Heart right ventricle (tissue), 16 donors: ENCODE data around the gene SNRNP40. TPM values are rescaled to one million over a fixed set of nuclear protein-coding genes. Genes with fewer than 3 reads are reported as not detected.

Experiments
- ATAC-seq, 8 donors: fragments of 200-7000 bp; cut with Tn5 transposase; one replicate each; pipeline ENCODE4 v1.9.1; 2020; ENCODE audit warnings: mild to moderate bottlenecking in 8 of 8, moderate library complexity in 8 of 8, moderate number of reproducible peaks in 1 of 8
- DNase-seq, 2 donors: peaks; one replicate each; pipeline ENCODE4 v3.0.0-alpha.2; 2020
- H3K27ac ChIP-seq, 10 donors: fragments of 200-600 bp; sonication (generic) in 2 of 10; one replicate each; pipeline versions ENCODE4 v1.5.0 to v1.8.0; 2020 to 2022; ENCODE audit warnings: mild to moderate bottlenecking in 3 of 10
- H3K27me3 ChIP-seq, 7 donors: fragments of 200-600 bp; one replicate each; pipeline ENCODE4 v1.8.0; 2021 to 2022; ENCODE audit warnings: mild to moderate bottlenecking in 2 of 7
- H3K36me3 ChIP-seq, 9 donors: fragments of 200-600 bp; sonication (generic) in 1 of 9; one replicate each; pipeline versions ENCODE4 v1.5.0 to v1.8.0; 2020 to 2022; ENCODE audit warnings: mild to moderate bottlenecking in 2 of 9
- H3K4me1 ChIP-seq, 9 donors: fragments of 200-600 bp; sonication (generic) in 1 of 9; one replicate each; pipeline versions ENCODE4 v1.5.0 to v1.8.0; 2020 to 2022; ENCODE audit warnings: mild to moderate bottlenecking in 4 of 9
- H3K4me3 ChIP-seq, 10 donors: fragments of 200-600 bp; sonication (generic) in 2 of 10; one replicate each; pipeline versions ENCODE4 v1.5.0 to v1.8.0; 2020 to 2022; ENCODE audit warnings: mild to moderate bottlenecking in 7 of 10, moderate library complexity in 2 of 10
- H3K9me3 ChIP-seq, 11 donors: fragments of 200-600 bp in 10 of 11; sonication (generic) in 2 of 11; one replicate each; pipeline versions ENCODE4 v1.5.0 to v1.8.0; 2013 to 2022; ENCODE audit warnings: mild to moderate bottlenecking in 2 of 11, control low read depth in 1 of 11, moderate library complexity in 1 of 11
- CTCF ChIP-seq, 9 donors: fragments of 200-600 bp; sonication (generic) in 2 of 9; IDR thresholded peaks; one replicate each; pipeline versions ENCODE4 v1.5.0 to v1.8.0; 2021 to 2022; ENCODE audit warnings: antibody characterized with exemption in 9 of 9, mild to moderate bottlenecking in 5 of 9, moderate library complexity in 1 of 9
- WGBS, 2 donors: extraction: QIAGEN DNeasy Blood & Tissue Kit; methylation state at CpG; one replicate each; pipeline ENCODE4 v1.1.7; 2013; ENCODE audit warnings: inconsistent platforms in 1 of 2; 5-methylcytosine and 5-hydroxymethylcytosine counted together
- intact Hi-C, 10 donors: fragments of 100-400 bp; cut with DNase I; formaldehyde crosslinking; loops; one replicate each; pipeline versions ENCODE4 v1.11.1 to v1.14.2; 2022
- polyA plus RNA-seq, 2 donors: library from polyadenylated mRNA; stranded (reverse); fragments of 200-250 nt; gene quantifications; one replicate each; pipeline ENCODE4 v1.2.3, GENCODE V29; 2013
- total RNA-seq, 10 donors: library from RNA; stranded (reverse); fragmentation: NEBNext Ultra II Directional in 3 of 10; extraction: Animal tissue kit (Norgen Biotek cat#: 25700) in 3 of 10; gene quantifications; one replicate each; pipeline versions ENCODE4 v1.2.1 to v1.2.4, GENCODE V29; 2021 to 2023
- donor health status: Arrhythmogenic right ventricular cardiomyopathy.
- donor health status: ischemic (EF 13 %, LVEDD 7.1; RV severe dilation, severe dysfunction).
- donor health status: healthy with polysubstance abuse.
- donor health status: DM: no; HTN: yes; CAD: no.
- donor health status: DM: no; HTN: no; CAD: no.
- donor health status: ischemic (EF 25% LVEDD 6.9; RV normal size, moderate dysfunction).
- donor health status: ischemic (EF 25% LVEDD 5.7; RV mildly dilated, moderate dysfunction).
- donor health status: healthy.
- donor health status: DM: yes; HTN: yes; CAD: no.
- donor health status: Ischemic cardiomyopathy.
- donor health status: ischemic (EF 35%, LVEDD 5.7; RV mildly dilated, moderate dysfunction).
- donor health status: nonischemic (EF 11% LVEDD 7.7; RV severe dilation, severe dysfunction).
- donor health status: DM: yes; HTN: yes; CAD: no.
- donor health status: PGD.
- donor health status: ischemic (EF 29% LVEDD 5.4; RV normal size, mild dysfunction).
- donor health status: nonischemic (EF 23%, LVEDD 6.1; RV moderate dilation, normal function).

Gene SNRNP40
- total and polyA plus RNA-seq, 12 donors: 9.7 to 25.3 (median 18.2) TPM

- DNase-seq: no peak
- intact Hi-C loops: no loop called here
- no peak overlapping the region for H3K4me3 ChIP-seq
- no peak for TF ChIP-seq CTCF (IDR thresholded peaks at IDR 0.05)
- ATAC-seq: no peak
- no peaks in the 10 kb centered on the region for H3K9me3 ChIP-seq
- 83 to 89% methylated on average over 3 of the region's 3 CpGs for WGBS, 2 donors
- H3K36me3 ChIP-seq: peaks cover 0 to 83% (median 43%) of the 10 kb centered on the region in 9 donors
- no peak overlapping the region for H3K27ac ChIP-seq
- H3K27me3 ChIP-seq: no peaks in the 10 kb centered on the region
- peaks cover 0 to 6% (median 0%) of the 10 kb centered on the region in 9 donors for H3K4me1 ChIP-seq
These were observed 36.8 kb downstream of the SNRNP40 start for GRCh38 chr1:31259746-31260145.

- Histone ChIP-seq H3K9me3 (no peaks in the 10 kb centered on the region), H3K27me3 (no peaks in the 10 kb centered on the region), H3K36me3 (peaks cover 0 to 72% (median 43%) of the 10 kb centered on the region in 9 donors), H3K4me1 (no peaks in the 10 kb centered on the region), H3K4me3 (no peak overlapping the region), H3K27ac (no peak overlapping the region)
- intact Hi-C loops: no loop called here
- DNase-seq (no peak), ATAC-seq (no peak)
- no peak for TF ChIP-seq CTCF (IDR thresholded peaks at IDR 0.05)
- 88 to 98% methylated on average over 1 of the region's 1 CpG for WGBS, 2 donors
These were observed 38.0 kb downstream of the SNRNP40 start for GRCh38 chr1:31258581-31258980.

- peaks cover 0 to 58% (median 40%) of the 10 kb centered on the region in 9 donors for H3K36me3 ChIP-seq
- no peak overlapping the region for H3K4me3 ChIP-seq
- no peak for DNase-seq
- H3K9me3 ChIP-seq: no peaks in the 10 kb centered on the region
- no peaks in the 10 kb centered on the region for H3K27me3 ChIP-seq
- 91 to 93% methylated on average over 1 of the region's 1 CpG for WGBS, 2 donors
- TF ChIP-seq CTCF (IDR thresholded peaks at IDR 0.05): no peak
- no peak for ATAC-seq
- no peaks in the 10 kb centered on the region for H3K4me1 ChIP-seq
- intact Hi-C loops: no loop called here
- no peak overlapping the region for H3K27ac ChIP-seq
These were observed 39.4 kb downstream of the SNRNP40 start for GRCh38 chr1:31257213-31257612.

GRCh38 chr1:31249854-31250253 lies 46.7 kb downstream of the SNRNP40 start:
- Histone ChIP-seq H3K27me3 (no peaks in the 10 kb centered on the region), H3K36me3 (no peaks in the 10 kb centered on the region), H3K9me3 (no peaks in the 10 kb centered on the region), H3K4me1 (no peaks in the 10 kb centered on the region), H3K4me3 (no peak overlapping the region), H3K27ac (no peak overlapping the region)
- TF ChIP-seq CTCF (IDR thresholded peaks at IDR 0.05): no peak
- DNase-seq (no peak), ATAC-seq (no peak)
- WGBS, 2 donors: 71 to 80% methylated on average over 3 of the region's 3 CpGs
- intact Hi-C loops: no loop called here
